ENCODE measurements around the gene CHP1.
"Not testable (repeated sequence)": the region's sequence is repeated elsewhere in the genome, so short reads cannot be mapped to it uniquely, and the experiment has no call there.

DNA sequence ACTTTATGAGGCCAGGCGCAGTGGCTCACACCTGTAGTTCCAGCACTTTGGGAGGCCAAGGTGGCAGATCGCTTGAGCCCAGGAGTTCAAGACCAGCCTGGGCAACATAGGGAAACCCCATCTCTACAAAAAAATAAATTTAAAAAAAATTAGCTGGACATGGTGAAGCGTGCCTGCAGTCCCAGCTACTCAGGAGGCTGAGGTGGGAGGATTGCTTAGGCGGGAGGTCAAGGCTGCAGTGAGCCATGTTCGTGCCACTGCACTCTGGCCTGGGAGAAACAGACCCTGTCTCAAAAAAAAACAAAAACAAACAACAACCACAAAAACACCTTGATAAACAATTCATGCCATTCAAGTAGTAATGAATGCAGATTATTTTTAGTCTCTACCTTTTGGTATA, 4.2 kb downstream of the CHP1 start:
- TF ChIP-seq, protein P1, sequence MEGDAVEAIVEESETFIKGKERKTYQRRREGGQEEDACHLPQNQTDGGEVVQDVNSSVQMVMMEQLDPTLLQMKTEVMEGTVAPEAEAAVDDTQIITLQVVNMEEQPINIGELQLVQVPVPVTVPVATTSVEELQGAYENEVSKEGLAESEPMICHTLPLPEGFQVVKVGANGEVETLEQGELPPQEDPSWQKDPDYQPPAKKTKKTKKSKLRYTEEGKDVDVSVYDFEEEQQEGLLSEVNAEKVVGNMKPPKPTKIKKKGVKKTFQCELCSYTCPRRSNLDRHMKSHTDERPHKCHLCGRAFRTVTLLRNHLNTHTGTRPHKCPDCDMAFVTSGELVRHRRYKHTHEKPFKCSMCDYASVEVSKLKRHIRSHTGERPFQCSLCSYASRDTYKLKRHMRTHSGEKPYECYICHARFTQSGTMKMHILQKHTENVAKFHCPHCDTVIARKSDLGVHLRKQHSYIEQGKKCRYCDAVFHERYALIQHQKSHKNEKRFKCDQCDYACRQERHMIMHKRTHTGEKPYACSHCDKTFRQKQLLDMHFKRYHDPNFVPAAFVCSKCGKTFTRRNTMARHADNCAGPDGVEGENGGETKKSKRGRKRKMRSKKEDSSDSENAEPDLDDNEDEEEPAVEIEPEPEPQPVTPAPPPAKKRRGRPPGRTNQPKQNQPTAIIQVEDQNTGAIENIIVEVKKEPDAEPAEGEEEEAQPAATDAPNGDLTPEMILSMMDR (conservative IDR thresholded peaks at IDR 0.05; ENCODE audit: low read depth, low read length) = not testable (repeated sequence)
- not testable (repeated sequence) for TF ChIP-seq EZH2 (IDR thresholded peaks at IDR 0.05; ENCODE audit: borderline replicate concordance, low read depth, low read length, poor library complexity, severe bottlenecking)

Data from A673 (cell line).